ENCODE data around the gene QRFP. TPM values are rescaled to one million over a fixed set of nuclear protein-coding genes. Genes with fewer than 3 reads are reported as not detected.

Gene QRFP
- total RNA-seq, 1 donor from 2014 or later, result not detected

DNA sequence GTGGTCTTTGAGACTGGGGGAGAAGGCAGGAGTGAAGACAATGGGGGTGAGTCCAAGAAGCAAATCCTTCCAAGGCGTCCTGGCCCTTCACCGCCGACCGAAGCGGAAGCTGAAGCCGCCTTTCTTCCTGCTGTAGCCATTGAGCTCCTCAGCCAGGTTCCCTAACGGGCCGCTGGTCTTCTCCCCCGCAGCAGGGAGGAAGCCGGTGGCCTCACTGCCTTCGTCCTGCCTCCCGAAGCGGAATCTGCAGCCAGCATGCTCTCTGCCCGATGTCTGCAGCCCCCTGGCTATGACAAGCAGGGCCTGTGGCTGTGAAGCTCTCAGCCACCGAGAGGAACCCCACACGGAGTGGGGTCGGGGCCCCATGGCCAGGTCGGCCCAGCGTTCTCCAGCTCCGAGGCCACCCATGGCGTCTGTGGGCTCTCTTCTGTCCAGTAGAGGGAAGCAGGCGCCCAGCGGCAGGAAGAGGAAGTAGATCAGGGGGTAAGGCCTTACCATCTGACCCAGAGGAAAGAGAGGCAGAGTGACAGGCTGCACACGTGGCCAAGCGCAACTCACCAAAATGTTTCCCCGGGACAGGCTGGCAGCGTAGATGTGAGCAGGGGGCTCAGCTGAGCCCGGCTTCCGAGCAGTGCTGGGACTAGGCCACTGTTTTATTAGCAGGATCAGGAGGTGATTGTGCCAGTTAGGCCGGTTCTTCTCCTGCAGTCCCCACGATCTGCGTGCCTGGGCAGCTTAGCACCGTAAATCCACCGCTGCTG lies 3.1 kb downstream of the QRFP start:
- DNase-seq (ENCODE audit: extremely low read depth, low read depth, low spot score), result no peak

DNA sequence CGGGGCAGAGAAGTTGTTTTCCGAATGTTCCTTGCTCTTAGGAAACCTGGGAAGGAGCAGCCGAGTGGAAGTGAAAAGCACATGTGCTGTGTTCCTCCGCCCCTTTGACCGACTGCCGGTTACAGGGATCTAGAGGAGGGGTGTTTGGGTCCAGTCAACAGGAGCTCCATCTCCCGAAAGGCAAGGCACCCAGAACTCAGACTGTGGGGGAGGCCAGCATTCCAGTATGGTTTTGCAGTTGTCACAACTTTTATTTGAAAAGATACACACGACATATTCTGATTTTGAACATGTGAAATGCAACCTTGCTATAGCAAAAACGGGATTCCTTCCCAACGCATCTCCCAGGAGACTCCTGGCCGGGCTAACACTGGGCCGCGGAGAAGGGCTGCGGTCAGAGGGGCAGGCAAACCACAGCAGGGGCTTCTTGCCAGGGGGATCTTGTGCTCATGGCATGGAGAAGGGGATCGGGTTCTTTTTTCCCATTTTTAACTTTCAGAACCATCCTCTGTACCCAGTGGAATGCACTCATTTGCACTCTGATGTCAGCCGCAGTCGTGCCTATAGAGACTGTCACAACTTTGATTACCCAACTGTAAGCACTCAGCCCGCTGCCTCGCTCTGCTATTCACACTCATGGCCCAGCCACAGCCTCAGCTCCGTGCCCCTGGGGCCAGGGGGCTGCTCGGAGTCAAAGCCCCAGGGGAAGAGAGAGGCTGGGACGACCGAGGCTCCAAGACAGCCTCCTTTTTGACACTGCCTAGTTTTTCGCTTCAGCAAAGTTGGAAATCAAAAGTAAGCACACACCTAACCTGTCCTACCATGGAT lies 3.9 kb downstream of the QRFP start:
- DNase-seq (ENCODE audit: extremely low read depth, low read depth, low spot score), result no peak

DNA sequence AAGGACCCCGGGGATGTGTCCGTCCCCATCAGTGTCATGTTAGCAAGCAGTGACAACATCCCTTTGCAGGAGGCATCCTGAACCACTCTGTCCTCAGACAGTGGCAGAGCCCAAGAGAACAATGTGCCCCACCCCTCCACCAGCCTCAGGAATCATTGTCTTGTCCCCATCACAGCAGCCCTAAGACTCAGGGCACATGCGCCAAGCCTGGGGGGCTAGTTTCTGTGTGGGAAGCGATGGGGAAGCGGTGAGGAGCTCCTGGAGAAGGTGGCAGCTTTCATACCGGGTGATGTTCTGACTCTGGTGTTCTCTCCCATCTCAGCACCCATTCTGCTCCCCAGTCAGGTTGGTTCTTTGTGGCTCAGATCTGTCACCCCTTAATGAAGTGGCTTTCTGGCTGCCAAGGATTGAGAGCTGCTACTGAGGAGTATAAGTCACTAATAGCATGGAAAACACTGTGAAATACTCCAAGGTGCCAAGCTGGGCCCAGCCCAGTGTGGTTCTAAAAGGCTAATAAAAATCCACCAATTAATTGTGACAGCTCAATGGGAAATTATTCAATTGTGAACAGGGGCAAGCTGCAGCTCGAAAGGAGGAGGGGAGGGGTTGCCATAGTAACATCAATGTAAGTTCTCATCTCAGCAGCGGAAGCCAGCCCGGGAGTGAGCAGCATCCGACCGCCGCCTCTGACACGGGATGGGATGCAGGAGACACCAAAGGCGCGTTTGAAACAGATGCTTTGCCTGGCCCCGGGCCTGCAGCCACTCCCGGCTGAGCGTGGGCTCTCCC lies 4.7 kb downstream of the QRFP start:
- no peak for DNase-seq (ENCODE audit: extremely low read depth, low read depth, low spot score)

DNA sequence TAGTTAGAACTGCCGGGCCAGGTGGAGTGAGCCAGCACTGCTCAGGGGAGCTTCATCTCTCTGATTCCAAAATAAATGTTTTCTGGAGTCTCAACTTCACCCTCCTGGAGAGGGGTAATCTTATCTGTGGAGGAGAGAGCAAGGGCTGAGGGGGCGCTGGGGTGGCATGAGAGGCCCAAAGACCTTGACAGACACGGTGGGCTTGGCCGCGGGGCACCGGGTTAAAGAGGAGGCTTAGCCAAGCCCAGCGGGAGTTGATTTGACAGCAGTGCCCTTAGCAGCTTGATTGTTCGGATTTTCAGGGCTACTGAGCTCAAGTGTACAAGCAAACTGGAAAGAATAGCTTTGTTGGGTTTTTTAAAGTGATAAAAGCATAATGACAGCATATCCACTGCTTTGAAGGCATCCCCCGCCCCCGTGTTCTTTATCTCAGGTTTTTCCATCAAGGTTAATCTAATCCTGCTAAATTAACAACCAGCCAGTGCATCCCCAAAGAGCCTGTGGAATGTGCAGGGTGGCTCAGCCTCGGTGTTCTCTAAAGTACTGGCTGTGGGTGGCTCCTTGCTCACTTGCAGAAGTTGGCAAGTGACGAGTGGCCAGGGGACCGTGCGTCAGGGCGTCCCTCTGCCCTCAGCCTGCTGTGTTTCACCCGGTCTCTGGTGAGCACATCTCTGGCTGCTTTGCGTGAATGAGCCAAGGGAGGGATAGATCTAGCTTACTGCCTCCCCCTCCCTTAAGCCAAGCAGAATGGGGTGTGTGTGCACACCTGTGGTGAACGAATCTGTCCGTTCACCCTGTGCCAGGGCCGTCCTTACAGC lies 5.5 kb downstream of the QRFP start:
- no peak for DNase-seq (ENCODE audit: extremely low read depth, low read depth, low spot score)

DNA sequence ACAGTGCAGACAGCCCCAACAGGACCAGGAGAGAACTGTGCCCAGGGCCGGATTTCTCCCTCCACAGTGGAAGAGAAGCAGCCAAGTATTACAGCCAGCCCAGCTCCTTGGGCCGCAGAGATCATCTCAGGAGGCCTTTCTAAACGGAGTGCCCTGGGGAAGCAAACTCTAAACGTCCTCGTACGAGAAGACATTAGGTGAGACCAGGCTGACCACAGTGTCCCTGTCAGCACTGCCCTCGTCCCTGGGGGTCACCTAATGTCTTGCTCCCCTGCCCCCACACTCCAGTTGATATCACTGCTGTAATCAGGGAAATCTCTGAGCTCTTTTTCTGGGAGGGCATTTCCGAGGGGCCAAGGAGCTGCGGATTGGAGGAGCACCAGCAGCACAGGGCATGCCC lies 6.5 kb downstream of the QRFP start:
- no peak for DNase-seq (ENCODE audit: extremely low read depth, low read depth, low spot score)

DNA sequence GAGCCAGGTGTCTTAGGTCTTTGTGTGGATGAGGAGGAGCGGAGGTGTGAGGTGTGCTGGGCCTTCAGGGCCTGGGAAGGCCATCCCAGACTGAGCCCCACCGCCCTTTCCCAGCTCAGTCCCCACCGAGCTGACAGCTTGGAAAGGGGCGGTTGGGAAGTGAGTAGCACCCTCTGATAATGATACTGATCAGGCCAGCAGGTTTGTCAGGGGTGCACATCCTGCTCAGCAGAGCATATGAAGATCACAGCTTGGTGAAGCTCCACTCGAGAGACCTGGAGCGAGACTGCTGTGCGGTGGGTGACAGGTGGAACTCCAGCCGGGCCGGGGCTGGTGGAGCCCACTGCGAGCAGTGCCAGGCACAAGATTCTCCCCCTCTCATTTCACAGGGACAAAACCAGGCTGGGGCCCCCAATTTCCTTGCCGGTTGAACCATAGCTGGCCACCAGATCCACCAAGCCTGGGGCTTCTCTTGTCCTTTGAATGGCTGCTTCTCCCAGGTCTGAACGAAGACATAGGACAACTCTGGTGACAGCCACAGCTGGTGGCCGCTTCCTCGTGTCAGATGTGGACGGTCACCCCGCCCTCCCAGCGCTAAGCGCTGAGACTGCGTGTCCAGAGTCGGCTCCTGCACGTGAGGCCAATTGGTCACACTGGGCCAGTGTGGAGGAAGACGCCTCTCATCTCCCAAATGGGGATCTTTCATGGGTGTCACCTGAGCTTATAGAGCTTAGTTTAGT lies 8.3 kb downstream of the QRFP start:
- DNase-seq (ENCODE audit: extremely low read depth, low read depth, low spot score), result no peak

DNA sequence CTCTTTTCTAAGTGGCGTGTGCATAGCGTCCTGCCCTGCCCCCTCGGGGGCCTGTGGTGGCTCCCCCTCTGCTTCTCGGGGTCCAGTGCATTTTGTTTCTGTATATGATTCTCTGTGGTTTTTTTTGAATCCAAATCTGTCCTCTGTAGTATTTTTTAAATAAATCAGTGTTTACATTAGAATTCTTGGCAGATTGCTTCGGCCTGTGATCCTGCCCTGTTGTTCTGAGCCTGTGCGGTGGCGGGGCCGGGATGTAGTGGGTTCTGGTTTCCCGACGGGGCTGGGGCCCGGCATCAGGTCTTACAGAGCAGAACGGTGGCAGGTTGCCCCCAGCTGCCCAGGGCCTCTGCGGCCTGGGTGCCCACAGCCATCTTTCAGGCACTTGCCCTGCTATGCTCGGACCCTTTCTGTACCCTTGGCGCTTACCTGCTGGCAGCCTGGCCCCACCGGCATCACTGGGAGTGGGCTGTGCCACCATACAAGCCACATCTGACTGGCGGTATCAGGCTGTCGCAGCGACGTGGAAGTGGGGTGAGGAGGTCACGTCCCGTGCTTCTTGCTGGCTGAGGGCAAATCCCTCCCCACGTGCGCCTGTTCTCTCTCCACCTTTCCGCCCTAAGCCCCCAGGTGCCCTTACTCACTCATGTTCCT lies 9.0 kb downstream of the QRFP start:
- no peak for DNase-seq (ENCODE audit: extremely low read depth, low read depth, low spot score)

DNA sequence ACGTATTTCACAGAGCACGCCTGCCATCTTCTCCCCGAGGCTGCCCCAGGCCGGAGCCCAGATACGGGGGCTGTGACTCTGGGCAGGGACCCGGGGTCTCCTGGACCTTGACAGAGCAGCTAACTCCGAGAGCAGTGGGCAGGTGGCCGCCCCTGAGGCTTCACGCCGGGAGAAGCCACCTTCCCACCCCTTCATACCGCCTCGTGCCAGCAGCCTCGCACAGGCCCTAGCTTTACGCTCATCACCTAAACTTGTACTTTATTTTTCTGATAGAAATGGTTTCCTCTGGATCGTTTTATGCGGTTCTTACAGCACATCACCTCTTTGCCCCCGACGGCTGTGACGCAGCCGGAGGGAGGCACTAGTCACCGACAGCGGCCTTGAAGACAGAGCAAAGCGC lies 9.6 kb downstream of the QRFP start:
- DNase-seq (ENCODE audit: extremely low read depth, low read depth, low spot score), result no peak

DNA sequence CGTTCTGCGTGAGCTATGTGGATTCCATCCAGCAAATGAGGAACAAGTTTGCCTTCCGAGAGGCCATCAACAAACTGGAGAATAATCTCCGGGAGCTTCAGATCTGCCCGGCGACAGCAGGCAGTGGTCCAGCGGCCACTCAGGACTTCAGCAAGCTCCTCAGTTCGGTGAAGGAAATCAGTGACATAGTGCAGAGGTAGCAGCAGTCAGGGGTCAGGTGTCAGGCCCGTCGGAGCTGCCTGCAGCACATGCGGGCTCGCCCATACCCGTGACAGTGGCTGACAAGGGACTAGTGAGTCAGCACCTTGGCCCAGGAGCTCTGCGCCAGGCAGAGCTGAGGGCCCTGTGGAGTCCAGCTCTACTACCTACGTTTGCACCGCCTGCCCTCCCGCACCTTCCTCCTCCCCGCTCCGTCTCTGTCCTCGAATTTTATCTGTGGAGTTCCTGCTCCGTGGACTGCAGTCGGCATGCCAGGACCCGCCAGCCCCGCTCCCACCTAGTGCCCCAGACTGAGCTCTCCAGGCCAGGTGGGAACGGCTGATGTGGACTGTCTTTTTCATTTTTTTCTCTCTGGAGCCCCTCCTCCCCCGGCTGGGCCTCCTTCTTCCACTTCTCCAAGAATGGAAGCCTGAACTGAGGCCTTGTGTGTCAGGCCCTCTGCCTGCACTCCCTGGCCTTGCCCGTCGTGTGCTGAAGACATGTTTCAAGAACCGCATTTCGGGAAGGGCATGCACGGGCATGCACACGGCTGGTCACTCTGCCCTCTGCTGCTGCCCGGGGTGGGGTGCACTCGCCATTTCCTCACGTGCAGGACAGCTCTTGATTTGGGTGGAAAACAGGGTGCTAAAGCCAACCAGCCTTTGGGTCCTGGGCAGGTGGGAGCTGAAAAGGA lies 10.9 kb downstream of the QRFP start:
- no peak for DNase-seq (ENCODE audit: extremely low read depth, low read depth, low spot score)

DNA sequence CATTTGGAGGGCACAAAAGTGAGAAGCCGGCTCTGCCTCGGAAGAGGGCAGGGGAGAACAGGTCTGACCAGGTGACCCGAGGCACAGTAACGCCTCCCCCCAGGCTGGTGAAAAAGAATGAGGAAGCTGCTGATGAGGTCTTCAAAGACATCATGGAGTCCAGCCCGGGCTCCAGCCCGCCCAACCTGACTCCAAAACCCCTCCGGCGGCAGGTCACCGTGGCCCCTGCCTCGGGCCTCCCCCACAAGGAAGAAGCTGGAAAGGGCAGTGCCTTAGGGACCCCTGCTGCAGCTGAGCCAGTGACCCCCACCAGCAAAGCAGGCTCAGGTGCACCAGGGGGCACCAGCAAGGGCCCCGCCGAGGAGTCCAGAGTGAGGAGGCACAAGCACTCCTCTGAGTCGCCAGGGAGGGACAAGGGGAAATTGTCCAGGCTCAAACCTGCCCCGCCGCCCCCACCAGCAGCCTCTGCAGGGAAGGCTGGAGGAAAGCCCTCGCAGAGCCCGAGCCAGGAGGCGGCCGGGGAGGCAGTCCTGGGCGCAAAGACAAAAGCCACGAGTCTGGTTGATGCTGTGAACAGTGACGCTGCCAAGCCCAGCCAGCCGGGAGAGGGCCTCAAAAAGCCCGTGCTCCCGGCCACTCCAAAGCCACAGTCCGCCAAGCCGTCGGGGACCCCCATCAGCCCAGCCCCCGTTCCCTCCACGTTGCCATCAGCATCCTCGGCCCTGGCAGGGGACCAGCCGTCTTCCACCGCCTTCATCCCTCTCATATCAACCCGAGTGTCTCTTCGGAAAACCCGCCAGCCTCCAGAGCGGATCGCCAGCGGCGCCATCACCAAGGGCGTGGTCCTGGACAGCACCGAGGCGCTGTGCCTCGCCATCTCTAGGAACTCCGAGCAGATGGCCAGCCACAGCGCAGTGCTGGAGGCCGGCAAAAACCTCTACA lies 11.8 kb downstream of the QRFP start:
- DNase-seq (ENCODE audit: extremely low read depth, low read depth, low spot score), result no peak

DNA sequence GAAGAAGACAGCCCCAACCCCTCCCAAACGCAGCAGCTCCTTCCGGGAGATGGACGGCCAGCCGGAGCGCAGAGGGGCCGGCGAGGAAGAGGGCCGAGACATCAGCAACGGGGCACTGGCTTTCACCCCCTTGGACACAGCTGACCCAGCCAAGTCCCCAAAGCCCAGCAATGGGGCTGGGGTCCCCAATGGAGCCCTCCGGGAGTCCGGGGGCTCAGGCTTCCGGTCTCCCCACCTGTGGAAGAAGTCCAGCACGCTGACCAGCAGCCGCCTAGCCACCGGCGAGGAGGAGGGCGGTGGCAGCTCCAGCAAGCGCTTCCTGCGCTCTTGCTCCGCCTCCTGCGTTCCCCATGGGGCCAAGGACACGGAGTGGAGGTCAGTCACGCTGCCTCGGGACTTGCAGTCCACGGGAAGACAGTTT lies 12.5 kb downstream of the QRFP start:
- no peak for DNase-seq (ENCODE audit: extremely low read depth, low read depth, low spot score)

DNA sequence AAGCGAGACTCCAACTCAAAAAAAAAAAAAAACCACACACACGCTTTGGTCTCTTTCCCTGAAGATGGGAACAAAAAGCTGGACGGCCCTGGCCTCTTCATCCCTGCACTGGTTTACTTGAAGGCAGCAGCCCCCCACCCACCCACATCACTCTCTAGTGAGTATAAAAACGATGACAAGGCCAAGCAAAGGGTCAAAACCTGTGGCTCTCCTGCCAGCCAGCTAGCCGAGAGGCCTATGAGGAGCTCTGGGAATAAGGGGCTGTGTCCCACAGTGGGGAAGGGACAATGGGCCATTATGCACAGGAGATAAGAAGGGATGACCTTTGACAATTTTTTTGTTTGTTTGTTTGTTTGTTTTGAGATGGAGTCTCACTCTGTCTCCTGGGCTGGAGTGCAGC lies 13.1 kb downstream of the QRFP start:
- no peak for DNase-seq (ENCODE audit: extremely low read depth, low read depth, low spot score)

DNA sequence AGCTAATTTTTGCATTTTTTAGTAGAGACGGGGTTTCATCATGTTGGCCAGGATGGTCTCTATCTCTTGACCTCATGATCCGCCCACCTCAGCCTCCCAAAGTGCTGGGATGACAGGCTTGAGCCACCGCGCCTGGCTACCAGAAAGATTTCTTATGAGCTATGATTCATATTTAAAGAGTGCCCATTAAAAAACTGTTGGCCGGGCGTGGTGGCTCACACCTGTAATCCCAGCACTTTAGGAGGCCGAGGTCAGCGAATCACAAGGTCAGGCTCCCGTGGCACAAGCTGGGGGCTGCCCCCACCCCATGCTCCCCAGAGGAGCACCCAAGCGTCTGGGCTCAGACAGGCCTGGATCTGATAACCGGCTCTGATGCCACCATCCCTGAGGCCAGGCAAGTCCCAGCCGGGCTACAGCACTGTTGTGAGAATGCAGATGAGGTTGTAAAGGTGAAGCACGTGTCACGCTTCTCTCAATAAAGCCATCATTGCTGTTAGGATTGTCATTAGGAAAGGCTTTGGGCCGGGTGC lies 13.9 kb downstream of the QRFP start:
- DNase-seq (ENCODE audit: extremely low read depth, low read depth, low spot score), result no peak

DNA sequence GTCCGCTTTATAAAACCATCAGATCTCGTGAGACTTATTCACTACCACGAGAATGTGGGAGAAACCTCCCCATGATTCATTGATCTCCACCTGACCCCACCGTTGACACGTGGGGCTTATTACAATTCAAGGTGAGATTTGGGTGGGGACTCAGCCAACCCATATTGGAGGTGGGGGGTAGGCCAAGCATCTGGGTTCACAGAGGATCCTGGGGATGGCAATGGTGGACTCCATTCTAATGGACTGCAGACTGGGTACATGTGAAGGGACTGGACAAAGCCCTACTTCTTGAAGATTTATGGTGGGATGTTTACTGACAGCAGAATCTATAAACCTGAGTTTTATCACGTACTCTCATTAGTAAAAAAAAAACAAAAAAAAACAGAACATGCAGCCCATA lies 15.1 kb downstream of the QRFP start:
- no peak for DNase-seq (ENCODE audit: extremely low read depth, low read depth, low spot score)

DNA sequence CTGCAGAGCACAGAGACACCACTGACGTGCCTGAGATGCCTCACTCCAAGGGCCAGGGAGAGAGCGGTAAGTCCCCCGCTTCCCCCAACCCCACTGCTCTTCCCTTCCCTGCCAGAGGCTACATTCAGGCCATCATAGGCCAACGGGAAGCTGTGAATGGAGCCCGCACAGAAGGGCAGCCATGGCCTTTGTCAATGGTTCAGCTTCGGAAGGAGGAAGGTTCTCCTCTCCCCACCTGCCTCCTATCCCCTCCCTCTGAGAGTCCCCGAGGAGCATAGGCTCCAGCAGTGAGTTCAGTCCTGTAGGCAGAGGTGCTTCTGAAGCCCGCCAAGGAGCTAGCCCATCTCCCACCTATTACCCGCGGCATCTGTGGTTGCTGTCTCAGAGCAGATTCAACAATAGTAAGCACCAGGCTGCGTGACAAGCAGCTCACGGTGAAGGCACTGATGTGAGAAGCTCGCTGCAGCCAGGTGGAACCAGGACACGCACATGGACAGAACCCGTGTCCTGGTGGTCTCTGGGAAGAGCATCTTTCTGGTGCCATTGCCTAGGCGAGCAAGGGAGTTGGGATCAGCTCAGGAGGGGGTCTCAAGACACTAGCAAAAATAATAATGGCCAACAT lies 15.9 kb downstream of the QRFP start:
- DNase-seq (ENCODE audit: extremely low read depth, low read depth, low spot score), result no peak

DNA sequence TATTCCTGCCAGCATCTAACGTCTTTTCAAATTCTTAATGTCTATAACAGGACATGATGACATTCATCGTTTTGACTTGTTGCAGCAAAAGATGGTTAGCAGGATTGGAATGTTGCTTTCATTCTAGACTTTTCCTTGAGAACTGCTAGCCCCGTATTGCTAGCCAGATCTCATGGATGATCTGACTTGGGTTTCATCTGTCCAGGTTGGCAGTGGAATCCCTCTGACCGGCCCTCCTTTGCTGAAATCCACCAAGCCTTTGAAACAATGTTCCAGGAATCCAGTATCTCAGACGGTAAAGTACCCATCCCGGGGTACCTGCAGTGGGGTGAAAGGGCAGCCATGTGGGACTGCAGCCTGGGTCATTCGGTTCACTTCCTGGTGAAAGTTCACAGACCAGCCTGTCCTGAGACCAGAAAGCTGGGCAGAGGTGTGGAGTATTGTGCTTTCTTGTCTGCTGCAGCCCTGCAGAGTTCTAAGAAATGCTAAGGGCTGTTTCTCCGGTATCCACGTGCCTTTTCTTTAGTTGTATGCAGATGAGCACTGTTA lies 16.7 kb downstream of the QRFP start:
- DNase-seq (ENCODE audit: extremely low read depth, low read depth, low spot score), result no peak
